ENCODE measurements around the gene ERFL. TPM values are rescaled to one million over a fixed set of nuclear protein-coding genes. Genes with fewer than 3 reads are reported as not detected.

The ERFL gene
- total and polyA plus RNA-seq, 8 donors = 0.06 to 0.37 (median 0.22) TPM; not detected in 1

- H3K4me1 ChIP-seq = no peaks in the 10 kb centered on the region
- intact Hi-C loops (cut with DNase I) = no loop called here
- H3K27ac ChIP-seq = no peak overlapping the region
- no peaks in the 10 kb centered on the region for H3K9me3 ChIP-seq
- H3K27me3 ChIP-seq = no peaks in the 10 kb centered on the region
- 14 to 16% methylated on average over 7 of the region's 7 CpGs for WGBS, 2 donors
- ATAC-seq = peak; percentile 62 to 90 (median 87)
- FAIRE-seq = no peak
- no peaks in the 10 kb centered on the region for H3K36me3 ChIP-seq
- peak; percentile 48 to 79 (median 73) for TF ChIP-seq CTCF (IDR thresholded peaks at IDR 0.05)
- H3K4me3 ChIP-seq = no peak overlapping the region
- peak in 5 of 6 donors; percentile 45 to 86 (median 66) for DNase-seq
These were observed 6.7 kb upstream of the ERFL start for GRCh38 chr19:41934849-41935374.

GRCh38 chr19:41933693-41934426, 5.6 kb upstream of the ERFL start:
- no peaks in the 10 kb centered on the region for H3K9me3 ChIP-seq
- FAIRE-seq (no peak), DNase-seq (no peak), ATAC-seq (no peak)
- H3K4me3 ChIP-seq = no peak overlapping the region
- no peaks in the 10 kb centered on the region for H3K36me3 ChIP-seq
- no peak overlapping the region for H3K27ac ChIP-seq
- TF ChIP-seq CTCF (IDR thresholded peaks at IDR 0.05) = no peak
- H3K27me3 ChIP-seq = no peaks in the 10 kb centered on the region
- 65 to 80% methylated on average over 7 of the region's 7 CpGs for WGBS, 2 donors
- H3K4me1 ChIP-seq = no peaks in the 10 kb centered on the region
- intact Hi-C loops (cut with DNase I) = no loop called here

GRCh38 chr19:41932720-41933332, 4.6 kb upstream of the ERFL start:
- Histone ChIP-seq H3K27ac (no peak overlapping the region), H3K4me3 (no peak overlapping the region), H3K9me3 (no peaks in the 10 kb centered on the region), H3K4me1 (no peaks in the 10 kb centered on the region), H3K36me3 (no peaks in the 10 kb centered on the region), H3K27me3 (no peaks in the 10 kb centered on the region)
- intact Hi-C loops (cut with DNase I) = no loop called here
- peak in 1 of 6 donors; percentile 71 for DNase-seq
- ATAC-seq = peak in 3 of 4 donors; percentile 28 to 38 (median 29)
- 17 to 18% methylated on average over 29 of the region's 29 CpGs for WGBS, 2 donors
- no peak for TF ChIP-seq CTCF (IDR thresholded peaks at IDR 0.05)
- FAIRE-seq = no peak

- TF ChIP-seq CTCF (IDR thresholded peaks at IDR 0.05) = no peak
- no peak for FAIRE-seq
- Histone ChIP-seq H3K4me3 (no peak overlapping the region), H3K4me1 (no peaks in the 10 kb centered on the region), H3K27me3 (no peaks in the 10 kb centered on the region), H3K36me3 (no peaks in the 10 kb centered on the region), H3K9me3 (no peaks in the 10 kb centered on the region), H3K27ac (no peak overlapping the region)
- ATAC-seq = no peak
- no peak for DNase-seq
- intact Hi-C loops (cut with DNase I) = no loop called here
- 47 to 58% methylated on average over 11 of the region's 11 CpGs for WGBS, 2 donors
These were observed 4.0 kb upstream of the ERFL start for GRCh38 chr19:41932259-41932719.
